ENCODE data around the gene PDE4B.

Gene PDE4B

GRCh38 chr1:66309006-66309741, 516.5 kb downstream of the PDE4B start:
- no peak overlapping the region for H3K4me3 ChIP-seq (ENCODE audit: low read depth, low read length)
- in situ Hi-C loops (cut with HindIII; ENCODE audit: low pct_ligation_motif_present, low sequenced_read_pairs) = no loop called here
- no peak for TF ChIP-seq CTCF (IDR thresholded peaks at IDR 0.05; ENCODE audit: low read depth, low read length, missing control alignments)
- H3K27me3 ChIP-seq (replicated peaks) = no peaks in the 10 kb centered on the region
- H3K36me3 ChIP-seq (replicated peaks) = no peaks in the 10 kb centered on the region
- no peak overlapping the region for H3K27ac ChIP-seq
- no peak for DNase-seq

GRCh38 chr1:66311092-66311491, 518.4 kb downstream of the PDE4B start:
- no peak for TF ChIP-seq CTCF (IDR thresholded peaks at IDR 0.05; ENCODE audit: low read depth, low read length, missing control alignments)
- no peaks in the 10 kb centered on the region for H3K27me3 ChIP-seq (replicated peaks)
- in situ Hi-C loops (cut with HindIII; ENCODE audit: low pct_ligation_motif_present, low sequenced_read_pairs) = no loop called here
- H3K27ac ChIP-seq = no peak overlapping the region
- no peak for DNase-seq
- no peaks in the 10 kb centered on the region for H3K36me3 ChIP-seq (replicated peaks)
- no peak overlapping the region for H3K4me3 ChIP-seq (ENCODE audit: low read depth, low read length)

GRCh38 chr1:66311628-66312027, 518.9 kb downstream of the PDE4B start:
- Histone ChIP-seq H3K4me3 (ENCODE audit: low read depth, low read length) (no peak overlapping the region), H3K27ac (no peak overlapping the region), H3K36me3 (replicated peaks) (no peaks in the 10 kb centered on the region), H3K27me3 (replicated peaks) (no peaks in the 10 kb centered on the region)
- no peak for TF ChIP-seq CTCF (IDR thresholded peaks at IDR 0.05; ENCODE audit: low read depth, low read length, missing control alignments)
- DNase-seq = no peak
- in situ Hi-C loops (cut with HindIII; ENCODE audit: low pct_ligation_motif_present, low sequenced_read_pairs) = no loop called here

- Histone ChIP-seq H3K36me3 (replicated peaks) (no peaks in the 10 kb centered on the region), H3K4me3 (ENCODE audit: low read depth, low read length) (no peak overlapping the region), H3K27ac (no peak overlapping the region), H3K27me3 (replicated peaks) (no peaks in the 10 kb centered on the region)
- TF ChIP-seq CTCF (IDR thresholded peaks at IDR 0.05; ENCODE audit: low read depth, low read length, missing control alignments) = no peak
- in situ Hi-C loops (cut with HindIII; ENCODE audit: low pct_ligation_motif_present, low sequenced_read_pairs) = no loop called here
- DNase-seq = no peak
Observed at GRCh38 chr1:66312271-66312990, 519.7 kb downstream of the PDE4B start.

GRCh38 chr1:66313429-66313828, 520.7 kb downstream of the PDE4B start:
- in situ Hi-C loops (cut with HindIII; ENCODE audit: low pct_ligation_motif_present, low sequenced_read_pairs) = no loop called here
- no peak overlapping the region for H3K27ac ChIP-seq
- H3K4me3 ChIP-seq (ENCODE audit: low read depth, low read length) = no peak overlapping the region
- H3K36me3 ChIP-seq (replicated peaks) = no peaks in the 10 kb centered on the region
- DNase-seq = no peak
- H3K27me3 ChIP-seq (replicated peaks) = no peaks in the 10 kb centered on the region
- TF ChIP-seq CTCF (IDR thresholded peaks at IDR 0.05; ENCODE audit: low read depth, low read length, missing control alignments) = no peak
